CD4-positive, CD25-positive, alpha-beta regulatory T cell (primary cell): ENCODE measurements around the gene ADCY4. TPM values are rescaled to one million over a fixed set of nuclear protein-coding genes. Genes with fewer than 3 reads are reported as not detected.

Experiments
- ATAC-seq, 2 donors: fragments of 150-1000 bp; cut with Tn5 transposase; one replicate each; pipeline ENCODE4 v1.10.0; 2021; ENCODE audit warnings: low read depth in 2 of 2, moderate number of reproducible peaks in 2 of 2, moderate library complexity in 1 of 2
- DNase-seq, 3 donors: peaks; one replicate each; pipeline versions ENCODE4 v3.0.0 to v3.0.0-alpha.2; 2012 to 2022; ENCODE audit warnings: mixed read lengths in 1 of 3
- H3K27ac ChIP-seq: one replicate; pipeline ENCODE4 v1.7.0; 2013; ENCODE audit warnings: mild to moderate bottlenecking, low read length; ENCODE audit not compliant: insufficient read depth, poor library complexity, severe bottlenecking
- H3K27me3 ChIP-seq: one replicate; pipeline ENCODE4 v1.7.0; 2013; ENCODE audit warnings: low read length; ENCODE audit not compliant: control insufficient read depth, insufficient read depth
- H3K36me3 ChIP-seq: one replicate; pipeline ENCODE4 v1.7.0; 2013; ENCODE audit warnings: mild to moderate bottlenecking, low read length, moderate library complexity; ENCODE audit not compliant: control insufficient read depth, insufficient read depth
- H3K4me1 ChIP-seq: 2 replicates; pipeline ENCODE4 v1.7.0; 2013; ENCODE audit warnings: mild to moderate bottlenecking, low read length; ENCODE audit not compliant: insufficient read depth, control insufficient read depth, poor library complexity, severe bottlenecking
- H3K4me3 ChIP-seq: one replicate; pipeline ENCODE4 v1.7.0; 2013; ENCODE audit warnings: low read depth, mild to moderate bottlenecking, low read length, moderate library complexity
- H3K9me3 ChIP-seq, 2 experiments: 1 replicate in 1 of 2; 2 replicates in 1 of 2; pipeline ENCODE4 v1.7.0; 2013; ENCODE audit warnings: low read length in 2 of 2, mild to moderate bottlenecking in 1 of 2, moderate library complexity in 1 of 2; ENCODE audit not compliant: control insufficient read depth in 2 of 2
- H3K27ac Mint-ChIP-seq, 3 donors: one replicate each; pipeline ENCODE4 v1.8.0; 2020 to 2022; ENCODE audit warnings: mild to moderate bottlenecking in 3 of 3, mixed read lengths in 3 of 3, moderate library complexity in 2 of 3
- H3K27me3 Mint-ChIP-seq: one replicate; pipeline ENCODE4 v1.8.0; 2022; ENCODE audit warnings: mild to moderate bottlenecking, mixed read lengths
- H3K36me3 Mint-ChIP-seq: one replicate; pipeline ENCODE4 v1.8.0; 2020; ENCODE audit warnings: mixed read lengths
- H3K4me1 Mint-ChIP-seq, 4 donors: one replicate each; pipeline ENCODE4 v1.8.0; 2020 to 2022; ENCODE audit warnings: mixed read lengths in 4 of 4, mild to moderate bottlenecking in 1 of 4
- H3K4me3 Mint-ChIP-seq, 4 donors: one replicate each; pipeline ENCODE4 v1.8.0; 2020 to 2022; ENCODE audit warnings: mild to moderate bottlenecking in 4 of 4, mixed read lengths in 4 of 4, moderate library complexity in 3 of 4
- H3K9me3 Mint-ChIP-seq, 7 donors: one replicate each; pipeline ENCODE4 v1.8.0; 2020 to 2022; ENCODE audit warnings: mixed read lengths in 7 of 7, mild to moderate bottlenecking in 3 of 7, moderate library complexity in 2 of 7
- polyA plus RNA-seq, 4 donors: library from polyadenylated mRNA; unstranded; fragments of 300-500 nt; fragmentation: Illumina TruSeq; gene quantifications; one replicate each; pipeline ENCODE4 v1.2.3, GENCODE V29; 2021
- total RNA-seq: library from RNA; stranded (reverse); gene quantifications from one replicate; pipeline ENCODE4 v1.2.3, GENCODE V29; 2022

Gene ADCY4
- total RNA-seq (10.7 TPM), polyA plus RNA-seq (under 1 TPM in 2 of 4 donors, not detected in 2; 0.32 to 0.39 TPM)

DNA sequence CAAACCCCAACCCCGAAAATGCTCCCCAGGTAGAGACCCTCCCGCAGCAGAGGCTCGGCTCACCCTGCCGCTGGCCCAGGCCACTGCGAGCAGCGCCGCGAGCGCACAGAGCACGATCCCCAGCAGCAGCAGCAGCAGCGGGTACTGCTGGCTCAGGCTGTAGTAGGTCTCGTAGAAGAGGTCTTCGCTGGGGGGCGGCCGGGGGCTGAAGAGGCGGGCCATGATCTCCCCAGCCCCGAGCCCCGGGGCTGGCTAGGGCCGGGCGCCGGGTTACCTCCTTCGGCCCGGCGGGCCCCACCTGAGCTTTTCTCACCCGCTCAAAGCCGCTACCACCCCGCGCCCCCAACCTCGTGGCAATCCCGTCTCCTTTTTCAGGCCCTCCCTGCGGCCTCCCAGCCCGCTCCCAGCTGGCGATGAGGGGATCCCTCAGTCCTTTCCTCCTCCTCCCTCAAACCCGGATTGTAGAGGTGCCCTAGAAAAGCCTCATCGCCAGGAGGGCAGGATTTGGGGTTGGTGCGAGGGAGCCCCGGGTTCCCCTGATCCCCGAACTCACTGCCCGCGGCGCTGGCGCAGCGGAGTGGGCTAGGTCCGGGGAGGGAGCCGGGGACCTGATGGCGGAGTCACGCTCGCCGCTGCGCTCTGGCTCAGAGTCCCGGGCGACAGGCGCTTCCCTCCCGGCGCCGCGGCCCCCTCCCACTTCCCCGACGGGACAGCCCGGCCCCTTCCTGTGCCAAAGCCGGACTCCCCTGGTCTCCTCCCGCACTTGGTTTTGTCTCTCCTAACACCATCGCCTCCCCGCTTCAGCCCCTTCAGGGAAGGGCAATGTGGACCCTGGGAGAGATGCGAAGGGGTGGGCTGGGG lies at the start of gene ADCY4:
ADCY4 (minus strand) TSS at position 641 of the 861 bp plus-strand sequence; CDS start at position 222, 419 bp downstream.
- Histone ChIP-seq H3K4me1 (peaks cover 51% of the 10 kb centered on the region), H3K27me3 (peaks cover 4% of the 10 kb centered on the region), H3K4me3 (peak within 1 kb of the TSS; percentile 44), H3K27ac (no peak within 1 kb of the TSS), H3K36me3 (peaks cover 18% of the 10 kb centered on the region), H3K9me3 (no peaks in the 10 kb centered on the region)
- Mint-ChIP-seq H3K27me3 (peaks cover 45% of the 10 kb centered on the region), H3K27ac (peak within 1 kb of the TSS in 1 of 3 donors; percentile 14), H3K4me3 (peak within 1 kb of the TSS; percentile 48 to 90 (median 82)), H3K9me3 (peaks cover 0 to 2% (median 0%) of the 10 kb centered on the region in 7 donors), H3K4me1 (peaks cover 6 to 70% (median 31%) of the 10 kb centered on the region in 4 donors), H3K36me3 (peaks cover 25% of the 10 kb centered on the region)
- ATAC-seq (peak in 1 of 2 donors; percentile 15), DNase-seq (peak in 1 of 3 donors; percentile 26)

DNA sequence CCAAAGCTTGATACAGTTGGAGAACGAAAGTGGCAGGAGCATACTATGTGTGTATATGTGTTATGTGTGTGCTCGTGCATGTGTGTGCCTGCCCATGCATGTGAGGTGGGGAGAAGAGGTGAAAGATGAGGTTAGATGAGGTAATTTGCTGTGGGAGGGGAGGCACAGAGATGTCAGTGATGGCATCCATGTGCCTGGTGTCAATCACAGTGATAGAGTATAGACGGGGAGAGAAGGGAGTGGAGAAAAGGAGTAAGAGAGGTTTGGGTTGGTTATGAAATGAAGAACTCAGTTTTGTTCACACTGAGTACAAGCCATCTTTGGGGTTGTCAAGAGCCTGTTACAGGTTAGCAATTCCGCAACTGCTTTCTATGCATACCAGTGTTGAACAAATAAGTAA lies 49.3 kb upstream of the ADCY4 start:
- H3K9me3 Mint-ChIP-seq: peaks cover 0 to 1% (median 0%) of the 10 kb centered on the region in 7 donors
- H3K4me3 Mint-ChIP-seq: no peak overlapping the region

DNA sequence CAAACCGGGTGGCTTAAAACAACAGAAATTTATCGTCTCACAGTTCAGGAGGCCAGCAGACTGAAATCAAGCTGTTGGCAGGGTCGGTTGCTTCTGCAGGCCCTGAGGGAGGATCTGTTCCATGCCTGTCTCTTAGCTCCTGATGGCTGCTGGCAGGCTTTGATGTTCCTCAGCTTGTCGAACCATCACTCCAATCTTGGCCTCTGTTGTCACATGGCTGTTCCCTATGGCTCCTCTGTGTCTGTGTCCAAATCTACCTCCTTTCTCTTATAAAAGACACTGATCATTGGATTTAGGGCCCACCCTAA lies 47.1 kb upstream of the ADCY4 start:
- H3K27me3 Mint-ChIP-seq: peaks cover 14% of the 10 kb centered on the region
- H3K4me1 ChIP-seq: no peaks in the 10 kb centered on the region
- H3K9me3 Mint-ChIP-seq: peaks cover 0 to 1% (median 0%) of the 10 kb centered on the region in 7 donors
- no peak overlapping the region for H3K4me3 Mint-ChIP-seq
- H3K36me3 Mint-ChIP-seq: no peaks in the 10 kb centered on the region
- no peak overlapping the region for H3K4me3 ChIP-seq
- H3K27me3 ChIP-seq: peaks cover 7% of the 10 kb centered on the region
- no peaks in the 10 kb centered on the region for H3K36me3 ChIP-seq
- no peak overlapping the region for H3K27ac Mint-ChIP-seq
- ATAC-seq (no peak), DNase-seq (no peak)
- H3K9me3 ChIP-seq: no peaks in the 10 kb centered on the region
- no peak overlapping the region for H3K27ac ChIP-seq
- no peaks in the 10 kb centered on the region for H3K4me1 Mint-ChIP-seq

More for the DNA sequence above, 49.3 kb upstream of the ADCY4 start:
- H3K27me3 Mint-ChIP-seq: peaks cover 23% of the 10 kb centered on the region
- H3K36me3 Mint-ChIP-seq: no peaks in the 10 kb centered on the region
- Histone ChIP-seq H3K27me3 (peaks cover 8% of the 10 kb centered on the region), H3K27ac (no peak overlapping the region), H3K9me3 (no peaks in the 10 kb centered on the region), H3K4me3 (no peak overlapping the region), H3K4me1 (no peaks in the 10 kb centered on the region), H3K36me3 (no peaks in the 10 kb centered on the region)
- no peak for ATAC-seq
- no peak overlapping the region for H3K27ac Mint-ChIP-seq
- H3K4me1 Mint-ChIP-seq: peaks cover 0 to 4% (median 0%) of the 10 kb centered on the region in 4 donors
- DNase-seq: no peak

DNA sequence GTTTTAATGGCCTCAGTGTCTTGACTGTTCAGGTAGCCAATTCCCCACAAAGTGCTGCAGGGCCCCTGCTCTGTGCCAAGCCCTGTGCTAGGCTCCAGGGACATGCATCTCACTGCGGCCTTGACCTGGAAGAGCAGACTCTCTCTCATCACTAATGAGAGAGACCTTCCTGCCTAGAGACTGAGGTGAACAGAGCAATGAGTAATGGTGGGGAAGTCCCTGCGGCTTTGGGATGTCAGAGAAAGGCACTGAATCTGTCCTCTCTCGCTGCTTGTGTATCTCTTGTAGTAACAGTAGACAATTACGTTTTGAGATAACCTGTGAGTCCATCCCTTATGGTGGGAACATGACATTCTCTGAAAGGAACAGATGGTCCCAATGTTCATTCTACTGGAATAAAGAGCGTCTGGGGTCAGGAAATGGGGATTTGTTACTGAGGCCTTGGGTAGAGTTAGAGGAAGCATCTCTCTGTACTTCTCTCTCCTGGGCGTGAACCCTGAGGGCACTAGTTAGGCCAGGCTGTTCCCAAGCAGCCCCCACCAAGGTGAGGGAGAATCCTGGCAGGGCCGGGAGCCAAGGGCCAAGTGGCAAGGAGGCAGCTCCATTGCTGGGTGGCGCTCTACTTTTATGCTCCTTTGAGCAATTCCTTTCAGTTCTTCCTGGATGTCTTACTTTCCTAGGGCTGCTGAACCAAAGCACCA lies 46.6 kb upstream of the ADCY4 start:
- peaks cover 15% of the 10 kb centered on the region for H3K27me3 Mint-ChIP-seq
- H3K36me3 Mint-ChIP-seq: no peaks in the 10 kb centered on the region
- no peak overlapping the region for H3K4me3 ChIP-seq
- DNase-seq: no peak
- no peaks in the 10 kb centered on the region for H3K36me3 ChIP-seq
- peaks cover 7% of the 10 kb centered on the region for H3K27me3 ChIP-seq
- H3K9me3 ChIP-seq: no peaks in the 10 kb centered on the region
- H3K4me1 Mint-ChIP-seq: no peaks in the 10 kb centered on the region
- H3K9me3 Mint-ChIP-seq: peaks cover 0 to 1% (median 0%) of the 10 kb centered on the region in 7 donors
- no peaks in the 10 kb centered on the region for H3K4me1 ChIP-seq
- H3K4me3 Mint-ChIP-seq: no peak overlapping the region
- peak; percentile 48 to 58 for ATAC-seq
- H3K27ac Mint-ChIP-seq: no peak overlapping the region
- no peak overlapping the region for H3K27ac ChIP-seq

DNA sequence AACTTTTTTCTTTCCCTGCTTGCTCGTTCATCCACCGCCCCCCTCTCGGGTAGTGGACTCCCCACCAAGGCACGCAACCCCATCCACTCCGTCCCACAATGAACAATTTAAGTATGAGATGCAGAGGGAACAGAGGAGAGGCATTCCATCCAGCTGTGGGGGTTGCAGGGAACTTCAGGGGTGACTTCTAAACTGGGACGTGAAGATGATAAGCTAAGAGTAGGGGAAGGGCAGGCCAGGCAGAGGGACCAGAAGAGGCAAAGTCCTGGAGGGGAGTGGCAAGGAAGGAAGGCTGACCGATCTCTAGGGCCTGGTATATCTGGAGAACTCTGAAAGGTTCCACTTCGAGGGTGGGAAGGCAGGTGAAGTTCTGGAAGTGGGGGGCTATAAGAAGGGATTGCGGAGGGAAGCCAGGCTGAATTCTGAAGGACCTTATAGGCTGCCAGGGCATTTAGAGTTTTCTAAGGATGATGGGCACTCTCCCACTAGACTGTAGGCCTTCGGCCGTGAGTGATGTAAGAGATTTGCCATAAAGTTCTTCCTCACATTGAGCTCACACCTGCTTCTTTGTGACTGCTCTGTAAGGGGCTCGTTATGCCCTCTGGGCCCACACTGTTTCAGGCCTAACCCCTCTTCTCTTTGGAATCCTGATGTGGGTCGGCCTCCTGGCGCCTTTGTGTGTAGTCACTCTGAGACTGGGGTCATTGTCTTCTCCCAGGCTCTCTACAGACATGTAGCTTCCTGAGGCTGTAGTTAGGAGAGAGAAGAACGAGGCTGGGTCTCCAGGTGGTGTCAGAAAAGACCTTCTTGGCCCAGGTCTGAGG lies 45.2 kb upstream of the ADCY4 start:
- no peak overlapping the region for H3K27ac ChIP-seq
- H3K27ac Mint-ChIP-seq: no peak overlapping the region
- no peaks in the 10 kb centered on the region for H3K36me3 Mint-ChIP-seq
- H3K27me3 ChIP-seq: peaks cover 7% of the 10 kb centered on the region
- no peak overlapping the region for H3K4me3 ChIP-seq
- H3K4me3 Mint-ChIP-seq: peak overlapping the region in 1 of 4 donors; percentile 19
- DNase-seq (no peak), ATAC-seq (no peak)
- no peaks in the 10 kb centered on the region for H3K9me3 ChIP-seq
- no peaks in the 10 kb centered on the region for H3K4me1 ChIP-seq
- peaks cover 18% of the 10 kb centered on the region for H3K27me3 Mint-ChIP-seq
- peaks cover 0 to 1% (median 0%) of the 10 kb centered on the region in 7 donors for H3K9me3 Mint-ChIP-seq
- H3K36me3 ChIP-seq: no peaks in the 10 kb centered on the region
- no peaks in the 10 kb centered on the region for H3K4me1 Mint-ChIP-seq

DNA sequence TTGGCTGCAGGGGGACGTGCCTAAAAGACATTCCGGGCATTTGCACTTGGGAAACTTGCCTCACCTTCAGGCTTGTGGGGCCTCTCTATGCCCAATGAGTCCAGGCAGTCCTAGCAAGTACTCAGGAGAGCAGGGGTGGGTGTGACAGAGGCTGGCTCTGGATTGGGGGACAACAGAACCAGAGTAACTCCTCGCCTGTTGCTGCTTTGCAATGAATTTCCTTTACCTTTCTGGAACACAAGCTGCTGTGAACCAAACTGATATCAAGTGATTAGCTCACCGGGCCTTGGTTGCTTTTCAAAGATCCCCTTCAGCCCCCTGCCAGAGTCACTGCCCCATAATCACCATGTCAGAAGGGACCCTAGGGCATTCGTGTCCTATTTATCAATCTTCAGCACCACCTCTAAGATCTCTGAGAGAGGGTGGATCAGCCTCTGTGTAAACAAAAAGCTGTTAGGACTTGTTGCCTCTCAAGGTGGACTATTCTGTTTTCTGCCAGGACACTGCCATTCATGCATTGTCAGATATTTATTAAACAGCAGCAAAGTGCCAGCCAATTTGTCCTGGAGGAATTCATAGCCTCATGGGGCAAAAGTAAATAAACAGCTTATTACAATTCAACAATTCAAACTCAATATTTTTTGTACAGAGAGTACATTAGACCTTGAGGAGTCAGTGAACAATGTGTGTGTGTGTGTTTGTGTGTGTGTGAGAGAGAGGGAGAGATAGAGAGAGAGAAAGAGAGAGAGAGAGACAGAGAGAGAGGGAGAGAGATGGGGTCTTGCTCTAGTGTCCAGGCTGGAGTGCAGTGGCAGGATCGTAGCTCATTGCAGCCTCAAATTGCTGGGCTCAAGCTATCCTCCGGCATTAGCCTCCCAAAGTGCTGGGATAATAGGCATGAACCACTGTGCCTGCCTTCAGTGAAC lies 44.4 kb upstream of the ADCY4 start:
- Mint-ChIP-seq H3K27me3 (peaks cover 24% of the 10 kb centered on the region), H3K9me3 (peaks cover 0 to 1% (median 0%) of the 10 kb centered on the region in 7 donors), H3K4me1 (no peaks in the 10 kb centered on the region), H3K27ac (peak overlapping the region in 1 of 3 donors; percentile 20), H3K36me3 (no peaks in the 10 kb centered on the region), H3K4me3 (no peak overlapping the region)
- Histone ChIP-seq H3K9me3 (no peaks in the 10 kb centered on the region), H3K4me3 (no peak overlapping the region), H3K27ac (no peak overlapping the region), H3K4me1 (no peaks in the 10 kb centered on the region), H3K27me3 (peaks cover 6% of the 10 kb centered on the region), H3K36me3 (no peaks in the 10 kb centered on the region)
- DNase-seq: no peak
- no peak for ATAC-seq
